Kidney capillary endothelial cell (primary cell): ENCODE measurements around the gene FYCO1.

Source experiments
- DNase-seq: peaks from one replicate; pipeline ENCODE4 v3.0.0-alpha.2; 2018; ENCODE audit warnings: low spot score

FYCO1 gene

DNA sequence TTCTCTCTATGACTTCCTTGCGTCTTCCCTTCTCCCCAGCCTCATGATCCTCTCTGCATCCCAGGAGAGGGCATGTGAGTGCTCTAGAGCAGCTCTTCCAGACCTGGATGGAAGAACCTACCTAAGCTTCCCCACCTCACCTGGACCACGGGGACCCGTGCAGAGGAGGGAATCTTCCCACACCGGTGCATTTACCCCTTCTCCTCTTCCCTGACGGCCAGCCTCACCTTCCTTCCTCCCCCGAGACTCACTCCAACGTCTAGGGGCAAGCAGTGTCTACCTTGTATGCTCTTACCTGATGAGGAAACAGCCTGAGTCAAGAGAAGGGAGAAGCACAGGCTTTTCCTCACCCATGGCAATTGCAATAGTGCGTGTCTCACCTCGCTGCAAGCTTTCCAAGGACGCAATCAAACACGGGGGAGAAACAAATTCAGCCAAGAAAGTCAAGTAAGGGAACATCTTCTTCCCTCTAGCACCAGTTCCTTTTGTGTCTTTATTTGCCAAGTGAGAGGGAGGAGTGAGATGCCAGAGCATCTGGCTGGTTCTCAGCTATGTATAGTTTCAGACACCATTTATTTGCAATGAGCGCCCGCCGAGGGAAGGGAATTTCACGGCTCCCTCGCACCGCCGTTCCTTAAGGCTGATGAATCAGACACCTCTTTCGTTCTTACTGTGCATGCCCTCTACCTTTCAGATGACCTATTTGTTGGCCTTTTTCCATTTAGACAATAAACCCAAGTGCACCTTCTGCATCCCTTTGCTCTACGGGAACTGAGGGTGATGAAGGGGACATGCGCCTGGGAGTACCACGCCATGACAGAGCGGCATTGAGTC, 111.0 kb downstream of the FYCO1 start:
- no peak for DNase-seq

DNA sequence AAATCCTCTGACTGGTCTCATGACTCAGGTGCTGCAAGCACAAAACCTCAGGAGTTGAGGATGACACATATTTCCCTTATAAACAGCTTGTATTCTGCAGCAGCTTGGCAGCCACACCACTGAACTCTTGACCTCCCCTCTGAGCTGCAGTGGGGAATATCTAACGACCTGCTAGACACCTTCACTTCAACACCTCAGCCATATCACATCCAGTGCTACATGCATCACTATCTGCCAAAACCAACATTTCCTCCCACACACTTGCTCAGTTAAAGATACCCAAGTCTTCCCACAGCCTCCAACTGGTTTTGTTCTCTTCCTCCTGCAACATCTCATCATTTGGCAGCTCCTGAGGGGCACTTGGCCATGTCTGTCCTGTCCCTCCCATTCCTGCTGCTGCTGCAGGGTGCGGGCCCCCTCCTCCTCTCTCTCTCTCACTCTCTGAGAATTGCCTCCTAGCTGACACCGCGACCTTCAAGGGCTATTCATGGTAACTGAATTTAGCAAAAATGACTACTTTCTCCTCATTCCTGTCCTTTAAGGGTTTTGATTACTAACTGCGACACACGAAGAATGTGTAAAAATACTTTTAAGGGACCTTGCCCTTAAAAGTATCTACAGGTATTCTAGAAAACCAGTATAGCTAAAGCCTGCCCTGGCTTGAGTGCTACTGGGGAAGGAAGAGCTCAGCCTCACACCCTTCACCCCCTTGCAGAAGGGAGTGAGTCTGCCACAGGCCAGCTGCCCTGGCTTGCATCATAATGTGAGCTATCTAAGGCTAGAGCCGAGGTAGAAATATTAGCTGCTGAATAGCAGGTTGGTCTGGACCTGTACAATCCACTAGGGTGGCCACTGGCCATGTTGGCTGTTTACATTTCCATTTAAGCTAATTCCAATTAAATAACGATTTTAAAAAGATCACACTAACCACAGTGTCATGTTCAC, 114.3 kb downstream of the FYCO1 start:
- DNase-seq = peak; percentile 9

DNA sequence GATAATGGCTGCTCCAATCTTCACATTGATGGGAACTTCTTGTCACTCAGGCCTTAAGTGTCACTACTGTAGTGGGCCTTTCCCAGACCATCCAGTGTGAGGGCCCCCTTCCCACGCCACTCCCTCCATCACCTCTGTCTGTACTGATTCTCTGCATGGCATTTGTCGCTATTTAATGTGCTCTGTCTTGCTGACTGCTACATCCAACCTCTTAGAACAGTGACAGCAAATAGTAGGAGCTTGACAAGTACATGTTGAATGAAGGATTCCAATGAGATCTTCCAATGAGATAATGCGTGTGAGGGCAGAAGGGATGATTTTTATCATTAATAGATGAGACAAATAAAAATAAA, 114.9 kb downstream of the FYCO1 start:
- no peak for DNase-seq

DNA sequence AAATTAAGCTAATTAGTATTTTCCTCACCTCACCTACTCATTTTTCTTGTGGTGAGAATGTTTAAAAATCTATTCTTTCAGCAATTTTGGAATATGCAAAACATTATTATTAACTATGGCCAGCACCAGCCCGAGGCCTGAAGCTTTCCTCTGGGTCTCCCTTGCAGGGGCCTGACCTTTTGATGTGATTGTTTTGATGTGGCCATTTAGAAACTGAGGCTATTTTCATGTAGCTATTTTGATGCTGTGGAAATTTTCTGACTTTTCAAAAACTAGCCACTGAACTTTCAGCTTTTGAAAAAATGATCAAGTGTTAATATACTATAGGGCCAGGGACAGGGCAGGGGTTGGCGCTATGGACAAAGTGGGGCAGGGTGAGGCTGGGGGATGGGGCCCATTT, 117.5 kb downstream of the FYCO1 start:
- DNase-seq = no peak

DNA sequence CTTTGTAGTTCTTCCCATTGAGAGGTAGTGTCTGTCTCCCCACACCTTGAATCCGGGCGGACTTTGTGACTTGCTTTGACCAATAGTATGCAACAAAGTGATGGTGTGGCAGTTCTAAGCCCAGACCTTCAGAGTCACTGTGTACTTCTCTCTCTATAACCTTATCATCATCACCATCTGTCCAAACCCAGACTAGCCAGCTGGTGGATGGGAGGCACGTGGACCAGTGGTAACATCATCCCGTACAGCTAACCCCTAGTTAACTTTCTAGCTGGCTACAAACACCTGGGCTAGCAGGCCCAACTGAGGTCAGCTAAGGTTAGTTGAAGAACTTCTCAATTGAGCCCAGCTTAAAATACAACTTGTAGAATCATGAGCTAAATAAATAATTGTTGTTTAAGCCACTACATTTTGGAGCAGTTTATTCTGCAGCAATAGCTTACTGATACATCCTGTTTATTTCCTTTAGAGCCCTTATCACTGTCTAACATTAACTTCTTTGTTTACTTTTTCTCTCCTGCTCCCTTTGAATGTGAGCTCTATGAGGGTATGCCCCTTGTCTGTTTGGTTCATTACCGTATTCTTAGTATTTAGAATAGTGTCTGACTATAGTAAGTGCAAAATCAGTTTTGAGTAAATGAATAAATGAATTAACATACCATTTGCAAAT, 120.8 kb downstream of the FYCO1 start:
- no peak for DNase-seq

DNA sequence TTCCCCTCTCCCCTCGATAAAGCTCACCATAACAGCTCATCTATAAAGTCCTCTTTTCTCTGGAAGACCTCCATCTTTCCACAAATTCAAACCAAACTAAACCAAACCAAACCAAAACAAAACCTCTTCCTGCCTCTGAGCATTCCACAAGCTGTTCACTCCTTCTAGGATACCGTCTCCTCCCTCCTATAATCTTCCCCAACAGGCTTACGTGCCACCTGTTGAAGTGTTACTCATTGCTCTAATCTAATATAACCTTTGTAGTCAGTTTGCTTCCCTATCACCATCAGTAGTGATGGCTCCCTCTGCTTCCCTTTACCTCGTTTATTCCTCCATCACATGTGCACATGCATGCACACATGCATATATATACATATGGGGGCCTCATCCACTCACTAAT, 122.0 kb downstream of the FYCO1 start:
- DNase-seq = no peak

DNA sequence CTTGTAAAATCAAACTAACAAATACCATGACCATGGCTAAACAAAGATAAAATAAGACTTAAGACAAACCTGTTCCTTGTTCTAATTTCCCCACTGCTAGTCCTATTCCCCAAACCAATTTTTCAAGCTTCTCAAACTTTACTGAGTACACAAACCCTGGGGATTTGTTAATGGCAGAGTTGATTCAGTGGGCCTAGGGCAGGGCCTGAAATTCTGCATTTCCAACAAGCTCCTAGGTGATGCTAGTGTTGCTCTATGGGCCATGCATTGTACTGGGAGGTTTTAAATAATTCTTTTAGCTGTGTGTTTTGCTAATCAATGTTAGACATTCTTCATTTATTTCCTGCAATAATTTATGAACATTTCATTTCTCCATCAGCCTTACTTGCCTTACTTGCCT, 122.6 kb downstream of the FYCO1 start:
- no peak for DNase-seq

DNA sequence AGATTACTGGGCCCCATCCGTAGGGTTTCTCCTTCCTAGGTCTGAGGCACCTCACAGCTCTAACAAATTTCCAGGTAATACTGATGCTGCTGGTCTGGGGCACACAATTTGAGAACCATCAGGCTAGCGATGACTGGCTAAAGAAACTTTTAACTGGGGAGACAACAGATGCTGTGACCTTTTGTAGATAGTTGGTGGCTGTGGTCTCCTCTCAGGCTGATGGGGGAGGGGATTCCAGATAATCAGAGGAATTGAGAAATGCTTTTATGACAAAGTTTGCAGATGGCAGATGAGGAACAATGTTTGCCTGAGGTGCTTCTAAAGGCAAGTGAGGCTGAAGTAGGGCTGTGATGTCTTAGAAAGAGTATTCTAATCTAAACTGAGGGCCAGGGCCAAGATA, 123.1 kb downstream of the FYCO1 start:
- DNase-seq = no peak

DNA sequence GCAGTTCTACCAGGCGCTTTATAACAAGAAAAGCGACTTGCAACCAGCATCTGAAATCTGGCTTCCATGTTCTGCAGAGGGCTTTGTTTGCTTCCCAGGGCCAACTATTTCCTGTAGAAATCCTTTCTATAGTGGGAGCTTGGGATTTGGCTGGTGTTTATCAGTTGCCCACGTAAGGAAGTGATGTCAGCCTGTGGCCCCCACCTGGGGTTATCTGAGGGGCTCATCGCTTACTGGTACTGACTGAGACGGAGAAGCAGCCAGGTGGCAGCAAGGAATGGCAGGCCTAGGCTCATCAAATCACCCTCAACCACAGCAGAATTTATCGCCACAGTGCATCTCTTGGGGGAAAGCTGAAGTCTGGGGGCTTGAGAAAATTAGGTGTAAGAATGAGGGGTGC, 123.8 kb downstream of the FYCO1 start:
- no peak for DNase-seq

DNA sequence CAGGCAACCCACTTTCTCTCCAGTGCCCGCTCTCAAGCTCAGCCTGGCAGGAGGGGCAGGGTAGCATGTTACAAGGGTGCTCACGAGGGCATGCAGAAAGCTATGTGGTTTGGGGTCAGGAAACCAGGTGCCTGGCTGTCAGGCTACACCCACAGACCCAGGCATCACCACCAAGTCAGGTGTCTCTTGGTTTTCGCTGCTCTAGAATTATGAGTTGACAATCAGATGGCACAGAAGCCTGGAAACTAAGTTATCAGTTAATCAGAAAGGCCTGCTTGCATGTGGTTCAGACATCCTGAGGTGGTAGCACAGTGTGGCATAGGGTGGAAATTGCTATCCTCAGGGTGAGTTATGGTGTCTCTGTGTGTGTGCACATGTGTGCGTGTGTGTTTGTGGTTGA, 125.5 kb downstream of the FYCO1 start:
- DNase-seq = no peak

DNA sequence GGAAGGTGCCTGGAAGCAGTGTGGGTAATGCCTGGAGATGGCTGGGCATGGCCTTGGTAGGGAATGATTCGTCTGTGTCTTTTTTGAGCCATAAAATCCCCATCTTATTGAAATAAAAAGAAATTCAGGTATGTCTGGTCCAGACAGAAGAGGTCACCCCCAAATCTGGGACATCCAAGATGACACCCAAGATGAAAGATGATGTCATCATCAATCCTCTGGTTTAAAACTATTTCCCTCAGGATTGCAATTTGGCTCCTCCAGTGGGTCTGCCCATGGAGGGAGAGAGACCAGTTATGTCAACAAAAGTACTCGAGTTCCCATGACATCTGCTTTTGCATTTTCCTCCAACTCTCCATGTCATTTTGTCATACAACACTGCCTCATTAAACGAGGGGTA, 126.0 kb downstream of the FYCO1 start:
- DNase-seq = no peak

DNA sequence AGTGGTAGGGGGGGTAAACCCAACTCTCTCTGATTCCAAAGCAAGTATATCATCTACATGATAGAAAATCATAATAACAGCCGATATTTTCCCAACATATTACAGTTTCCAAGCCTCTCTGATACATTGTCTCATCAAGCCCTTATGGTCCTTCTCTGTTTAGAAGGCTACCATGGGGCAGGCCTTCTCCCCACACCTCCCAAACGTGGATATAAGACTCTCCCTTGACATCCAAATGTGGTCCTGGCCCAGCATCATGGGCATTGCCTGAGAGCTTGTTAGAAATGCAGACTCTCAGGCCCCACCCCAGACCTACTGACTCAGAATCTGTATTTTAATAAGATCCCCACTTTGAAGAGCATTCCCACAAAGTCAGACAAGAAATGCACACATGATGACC, 127.0 kb downstream of the FYCO1 start:
- no peak for DNase-seq

DNA sequence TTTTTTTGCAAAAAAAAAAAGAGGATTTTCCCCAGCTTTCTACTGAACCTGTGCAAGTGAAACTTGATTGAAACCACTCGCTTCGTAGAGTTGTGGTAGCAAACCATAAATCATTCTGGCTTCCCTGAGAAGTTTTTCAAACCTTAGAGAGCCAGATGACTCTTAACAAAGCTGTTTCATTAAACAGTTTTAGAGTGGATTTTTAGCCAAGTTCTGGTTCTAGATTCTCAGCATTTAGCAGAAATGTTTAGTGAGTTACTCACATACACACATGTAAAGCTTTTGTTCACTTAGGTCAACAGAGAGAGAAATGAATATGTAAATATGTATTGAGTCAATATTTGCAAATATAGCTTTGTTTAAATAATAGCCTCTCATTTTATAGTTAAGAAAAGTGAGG, 127.4 kb downstream of the FYCO1 start:
- no peak for DNase-seq
